GM18868 (cell line): ENCODE data around the gene MAGED1.

Source experiments
- ATAC-seq: cut with Tn5 transposase; IDR thresholded peaks from one replicate; pipeline ENCODE4 v1.9.1; 2021; ENCODE audit warnings: mild to moderate bottlenecking, moderate library complexity; ENCODE audit not compliant: unreplicated experiment

Gene MAGED1, protein sequence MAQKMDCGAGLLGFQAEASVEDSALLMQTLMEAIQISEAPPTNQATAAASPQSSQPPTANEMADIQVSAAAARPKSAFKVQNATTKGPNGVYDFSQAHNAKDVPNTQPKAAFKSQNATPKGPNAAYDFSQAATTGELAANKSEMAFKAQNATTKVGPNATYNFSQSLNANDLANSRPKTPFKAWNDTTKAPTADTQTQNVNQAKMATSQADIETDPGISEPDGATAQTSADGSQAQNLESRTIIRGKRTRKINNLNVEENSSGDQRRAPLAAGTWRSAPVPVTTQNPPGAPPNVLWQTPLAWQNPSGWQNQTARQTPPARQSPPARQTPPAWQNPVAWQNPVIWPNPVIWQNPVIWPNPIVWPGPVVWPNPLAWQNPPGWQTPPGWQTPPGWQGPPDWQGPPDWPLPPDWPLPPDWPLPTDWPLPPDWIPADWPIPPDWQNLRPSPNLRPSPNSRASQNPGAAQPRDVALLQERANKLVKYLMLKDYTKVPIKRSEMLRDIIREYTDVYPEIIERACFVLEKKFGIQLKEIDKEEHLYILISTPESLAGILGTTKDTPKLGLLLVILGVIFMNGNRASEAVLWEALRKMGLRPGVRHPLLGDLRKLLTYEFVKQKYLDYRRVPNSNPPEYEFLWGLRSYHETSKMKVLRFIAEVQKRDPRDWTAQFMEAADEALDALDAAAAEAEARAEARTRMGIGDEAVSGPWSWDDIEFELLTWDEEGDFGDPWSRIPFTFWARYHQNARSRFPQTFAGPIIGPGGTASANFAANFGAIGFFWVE

DNA sequence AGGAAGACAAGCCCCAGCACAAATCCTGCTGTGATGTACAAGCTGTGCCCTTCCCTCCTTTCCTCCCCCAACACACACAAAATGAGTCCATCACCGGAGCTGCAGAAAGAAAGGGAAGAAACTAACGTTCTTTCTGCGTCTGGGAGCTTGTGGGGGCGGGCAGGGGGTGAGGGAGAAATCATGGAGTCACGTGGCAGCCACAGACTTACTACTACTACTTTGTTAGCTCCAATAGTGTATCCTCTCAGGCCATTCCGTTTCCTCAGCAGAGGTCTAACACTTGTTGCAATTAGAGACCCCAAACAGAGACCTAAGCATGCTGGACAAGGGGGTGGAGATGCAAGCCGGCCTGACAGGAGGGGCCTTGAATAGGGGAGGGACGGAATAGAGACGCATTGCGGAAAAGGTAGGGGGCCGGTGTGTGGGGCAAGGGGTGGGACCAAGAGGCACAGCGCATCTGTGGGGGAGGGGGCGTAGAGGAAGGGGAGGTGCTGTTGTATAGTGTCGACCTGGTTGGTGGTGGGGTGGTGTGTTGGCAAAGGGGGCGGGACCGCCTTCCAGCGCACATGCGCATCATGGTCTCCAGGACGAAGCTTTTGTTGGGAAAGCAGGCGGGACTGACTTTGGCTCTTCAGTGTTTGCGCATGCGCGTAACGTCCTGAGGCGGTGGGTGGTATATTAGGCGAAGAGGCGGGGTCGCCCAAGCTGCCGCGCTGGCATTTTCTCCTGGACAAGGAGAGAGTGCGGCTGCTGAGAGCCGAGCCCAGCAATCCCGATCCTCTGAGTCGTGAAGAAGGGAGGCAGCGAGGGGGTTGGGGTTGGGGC, at the start of gene MAGED1:
Gene MAGED1, plus strand, starts transcription at position 703 of the 825 bp plus-strand sequence. CDS start 682 bp downstream, outside the sequence.
- ATAC-seq, result peak; percentile 75

DNA sequence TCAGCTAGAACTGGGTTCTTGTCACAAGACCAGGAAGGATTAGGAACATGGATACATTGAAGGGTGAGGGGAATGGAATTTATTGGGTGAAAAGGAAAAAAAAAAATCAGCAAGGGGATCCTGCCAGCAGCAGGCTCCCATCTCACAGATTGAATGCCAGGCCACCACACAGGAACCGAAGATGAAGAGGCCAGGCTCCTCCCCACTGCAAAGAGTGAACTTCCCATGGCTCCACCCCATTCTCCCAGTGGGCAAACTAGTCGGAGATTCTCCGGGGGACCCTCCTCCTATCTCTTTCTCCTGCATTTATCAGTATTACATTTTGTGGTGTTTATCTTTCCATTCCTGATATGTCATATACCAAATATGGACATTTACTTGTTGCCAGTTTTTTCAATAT, 46.0 kb upstream of the MAGED1 start:
- ATAC-seq, result no peak

DNA sequence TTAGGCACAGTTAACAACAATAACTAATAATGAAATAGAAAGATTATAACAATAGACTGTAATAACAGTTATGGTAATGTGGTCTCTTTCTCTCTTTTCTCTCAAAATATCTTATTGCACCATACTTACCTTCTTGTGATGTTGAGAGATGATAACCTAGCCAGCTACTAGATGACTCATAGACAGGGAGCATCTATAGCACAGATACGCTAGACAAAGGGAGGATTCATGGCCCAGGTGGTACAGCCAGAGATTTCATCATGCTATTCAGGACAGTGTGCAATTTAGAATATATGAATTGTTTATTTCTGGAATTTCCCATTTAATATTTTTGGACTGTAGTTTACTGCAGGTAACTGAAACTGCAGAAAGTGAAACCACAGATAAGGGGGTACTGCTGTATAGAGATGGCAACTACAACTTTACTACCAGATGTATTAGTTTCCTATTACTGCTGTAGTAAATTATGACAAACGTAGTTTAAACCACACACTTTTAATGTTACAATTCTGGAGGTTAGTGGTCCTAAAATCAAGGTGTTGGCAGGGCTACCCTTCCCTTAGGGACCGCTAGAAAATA, 41.8 kb upstream of the MAGED1 start:
- peak; percentile 98 for ATAC-seq

DNA sequence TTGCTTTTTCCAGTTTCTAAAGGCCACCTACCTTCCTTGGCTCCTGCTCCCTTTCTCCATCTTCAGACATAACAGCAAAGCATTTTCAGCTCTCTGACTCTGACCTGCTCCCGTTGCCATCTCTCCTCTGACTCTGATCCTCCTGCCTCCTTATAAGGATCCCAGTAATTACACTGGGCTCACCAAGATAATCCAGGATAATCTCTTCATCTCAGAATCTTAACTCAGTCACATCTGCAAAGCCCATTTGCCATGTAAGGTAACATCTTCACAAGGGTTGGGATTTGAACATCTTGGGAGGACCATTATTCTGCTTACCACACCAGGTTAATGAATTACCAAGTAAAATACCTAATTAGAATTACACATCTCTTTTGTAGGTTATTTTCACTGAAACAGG, 41.3 kb upstream of the MAGED1 start:
- no peak for ATAC-seq

DNA sequence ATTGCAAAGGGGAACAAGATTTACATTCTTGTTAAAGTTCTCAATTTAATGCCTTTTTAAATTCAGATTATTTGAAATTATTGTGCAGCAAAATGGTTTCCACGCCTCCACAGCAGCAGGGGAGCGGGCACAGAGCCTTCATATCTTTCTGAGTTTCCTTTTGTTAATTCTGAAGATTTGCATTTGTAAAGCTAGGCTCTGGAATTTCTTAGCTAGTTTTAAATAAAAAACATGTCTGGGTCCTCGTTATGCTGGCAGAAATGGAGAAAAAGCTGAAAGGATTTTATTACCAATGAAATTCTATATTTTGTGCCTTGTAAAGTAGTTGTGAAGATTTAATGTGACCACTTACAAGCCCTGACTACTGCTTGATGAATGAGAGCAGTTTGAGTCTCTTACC, 40.8 kb upstream of the MAGED1 start:
- no peak for ATAC-seq

DNA sequence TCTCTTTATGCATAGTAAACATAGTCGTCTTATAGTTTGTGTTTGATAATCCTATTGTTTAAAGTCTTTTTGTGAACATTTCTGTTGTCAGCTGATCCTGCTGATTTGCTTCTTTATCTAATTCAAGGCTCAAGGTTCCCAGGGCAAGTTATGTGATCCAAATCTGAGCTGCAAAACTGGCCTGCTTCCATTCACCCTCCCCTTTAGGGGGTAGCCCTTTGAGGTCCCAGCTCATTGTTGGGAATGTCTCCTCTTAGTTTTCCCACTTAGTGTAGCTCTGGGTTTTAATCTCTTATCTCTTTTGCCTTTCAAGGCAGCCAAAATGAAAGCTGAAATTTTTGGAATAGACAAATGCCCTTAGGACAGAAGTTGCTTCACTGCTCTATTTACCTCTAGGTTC, 40.2 kb upstream of the MAGED1 start:
- no peak for ATAC-seq

DNA sequence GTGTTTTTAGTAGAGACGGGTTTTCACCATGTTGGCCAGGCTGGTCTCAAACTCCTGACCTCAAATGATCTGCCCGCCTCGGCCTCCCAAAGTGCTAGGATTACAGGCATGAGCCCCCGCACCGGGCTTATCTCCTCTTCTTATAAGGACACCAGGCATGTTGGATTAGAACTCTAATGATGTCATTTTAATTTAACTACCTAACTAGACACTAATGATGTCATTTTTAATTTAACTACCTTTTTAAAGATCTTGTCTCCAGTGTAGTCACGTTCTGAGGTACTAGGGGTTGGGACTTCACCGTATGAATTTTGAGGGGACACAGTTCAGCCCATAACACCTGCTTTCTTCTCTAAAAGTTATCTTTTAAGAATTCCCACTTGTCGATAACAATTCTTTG, 37.7 kb upstream of the MAGED1 start:
- ATAC-seq, result no peak

DNA sequence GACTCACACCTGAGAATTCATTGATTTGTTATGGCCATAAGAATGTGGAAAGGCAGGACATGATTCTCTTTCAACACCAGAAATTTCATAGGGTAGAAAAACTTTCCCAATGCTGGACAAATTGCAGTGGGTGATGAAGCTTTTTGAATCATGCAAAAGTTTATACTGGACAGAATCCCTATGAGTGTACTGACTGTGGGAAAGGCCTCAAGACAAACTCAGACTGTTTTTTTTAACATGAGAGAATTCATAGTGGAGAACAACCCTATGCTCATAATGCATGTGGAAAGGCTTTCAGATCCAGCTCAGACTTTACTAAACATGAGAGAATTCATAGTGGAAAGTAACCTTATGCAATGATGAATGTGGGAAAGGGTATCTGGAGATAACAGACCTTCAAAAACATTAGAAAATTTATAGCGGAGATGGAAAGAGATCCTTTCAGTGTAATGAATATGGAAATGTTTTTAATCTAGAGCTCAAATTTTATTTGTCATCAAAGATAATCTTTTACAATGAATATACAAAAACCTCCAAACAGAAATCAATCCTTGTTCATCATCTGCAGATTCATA, 36.2 kb upstream of the MAGED1 start:
- no peak for ATAC-seq

DNA sequence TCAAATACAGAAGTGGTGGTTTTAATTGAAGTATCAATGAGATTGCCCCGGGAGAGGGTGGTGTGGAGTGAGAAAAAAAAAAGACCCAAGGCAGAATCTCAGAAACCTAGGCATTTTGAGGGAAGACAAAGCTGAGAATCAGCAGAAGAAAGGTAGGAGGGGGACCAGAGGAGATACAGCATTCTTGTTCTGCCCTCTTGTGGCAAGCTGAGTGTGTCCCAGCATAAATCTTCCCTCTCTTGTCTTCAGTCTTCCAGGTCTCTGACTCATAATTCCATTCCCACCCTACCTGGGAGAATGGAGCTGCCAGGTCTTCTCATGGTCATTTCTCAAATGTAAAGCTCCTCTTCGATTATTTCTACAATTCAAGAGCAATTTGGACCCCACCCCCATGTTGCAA, 32.7 kb upstream of the MAGED1 start:
- ATAC-seq, result no peak

DNA sequence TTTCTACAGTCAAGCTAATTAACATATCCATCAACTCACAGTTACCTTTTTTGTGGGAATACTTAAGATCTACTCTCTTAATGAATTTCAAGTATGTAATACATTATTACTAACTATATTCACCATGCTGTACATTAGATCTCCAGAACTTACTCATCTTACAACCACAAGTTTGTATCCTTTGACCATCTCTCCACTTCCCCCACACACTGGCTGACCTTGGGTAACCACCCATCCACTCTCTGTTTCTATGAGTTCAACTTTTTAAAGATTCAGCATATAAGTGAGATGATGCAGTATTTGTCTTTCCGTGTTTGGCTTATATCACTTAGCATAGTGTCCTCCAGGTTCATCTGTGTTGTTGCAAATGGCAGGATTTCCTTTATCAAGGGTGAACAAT, 30.5 kb upstream of the MAGED1 start:
- peak; percentile 82 for ATAC-seq

DNA sequence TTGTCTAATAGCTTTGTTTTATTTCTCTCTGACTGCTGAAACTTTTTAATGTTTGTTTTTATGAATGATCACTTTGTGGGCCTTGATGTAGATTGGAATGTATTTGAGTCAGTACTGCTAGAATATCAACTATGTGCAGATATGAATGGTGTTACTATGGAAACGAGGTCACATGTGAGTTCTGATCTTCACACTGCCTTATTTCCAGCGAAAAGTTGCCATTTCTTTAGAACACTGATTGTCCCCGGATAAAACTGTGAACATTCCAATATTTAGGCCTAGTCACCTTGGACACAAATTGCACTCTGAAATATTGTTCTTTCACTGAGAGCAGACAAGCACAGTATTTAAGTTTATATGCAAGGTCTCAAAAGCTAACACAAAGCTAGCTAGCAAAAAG, 27.2 kb upstream of the MAGED1 start:
- no peak for ATAC-seq

DNA sequence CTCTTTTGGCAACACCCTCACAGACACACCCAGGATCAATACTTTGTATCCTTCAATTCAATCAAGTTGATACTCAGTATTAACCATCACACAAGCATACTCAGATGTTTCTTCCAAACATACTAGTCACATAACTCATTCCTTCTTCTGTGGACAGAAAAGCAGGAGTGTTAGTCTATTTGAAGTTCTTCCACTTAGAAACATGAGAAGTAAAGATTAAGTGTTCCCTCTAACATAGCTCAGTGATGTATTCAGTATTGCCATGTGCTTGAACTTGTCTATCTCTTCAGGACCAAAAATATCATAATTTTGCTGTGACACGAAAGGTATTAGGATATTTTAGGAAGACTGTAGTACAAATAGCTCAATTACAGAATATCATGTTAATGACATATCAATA, 25.8 kb upstream of the MAGED1 start:
- no peak for ATAC-seq

DNA sequence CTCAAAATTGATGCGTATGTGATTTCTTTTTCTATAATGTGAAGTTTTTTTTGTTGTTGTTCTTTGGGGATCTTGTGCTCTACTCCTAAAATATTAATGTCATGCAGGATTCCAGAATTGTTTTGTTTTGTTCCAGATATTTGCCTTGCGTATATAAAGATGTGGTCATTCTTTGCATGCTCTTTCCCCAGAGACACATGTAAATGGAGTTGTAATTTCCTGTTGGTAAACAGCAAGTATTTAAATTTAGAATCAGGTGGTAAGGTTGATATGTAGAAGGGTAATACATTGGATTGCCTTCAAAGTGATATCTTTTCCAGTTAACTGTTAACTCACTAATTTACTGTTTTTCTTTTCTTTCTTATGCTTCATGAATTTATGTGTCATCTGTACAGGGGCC, 23.1 kb upstream of the MAGED1 start:
- no peak for ATAC-seq

DNA sequence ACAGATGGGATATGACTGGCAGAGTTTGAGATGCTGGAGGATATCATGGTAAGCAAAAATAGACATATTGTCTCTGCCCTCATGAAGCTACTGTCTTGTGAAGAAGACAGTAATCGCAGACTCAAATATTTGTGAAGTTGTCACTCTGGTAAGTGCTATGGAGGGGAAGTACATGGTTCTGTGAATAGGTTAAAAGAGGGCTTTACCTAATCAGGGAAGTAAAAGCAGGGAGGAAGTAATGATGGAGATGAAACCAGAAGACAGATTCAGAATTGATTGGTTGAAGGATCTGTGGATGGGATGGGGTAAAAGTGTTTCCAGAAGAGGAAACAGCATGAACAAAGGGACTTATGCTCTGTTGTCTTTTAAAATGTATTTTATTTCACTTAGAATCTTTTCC, 19.3 kb upstream of the MAGED1 start:
- peak; percentile 63 for ATAC-seq

DNA sequence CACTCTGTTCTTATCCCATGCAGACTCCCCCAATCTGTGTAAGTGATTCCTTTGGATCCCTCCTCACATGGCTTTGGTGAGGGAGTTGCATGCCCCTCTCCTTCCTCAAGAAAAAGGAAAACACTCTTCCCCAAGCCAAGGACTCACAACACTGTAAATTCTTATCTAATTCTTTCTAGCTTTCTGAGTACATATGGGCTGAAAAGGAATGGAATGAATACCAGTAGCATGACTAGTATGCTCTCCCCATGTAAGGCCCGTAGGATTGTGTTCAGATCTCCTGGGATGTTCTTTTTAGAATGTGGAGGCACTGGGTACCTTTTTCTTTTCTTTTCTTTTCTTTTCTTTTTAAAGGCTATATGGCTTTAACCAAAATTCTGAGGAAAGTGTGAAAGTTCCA, 17.0 kb upstream of the MAGED1 start:
- ATAC-seq, result no peak

DNA sequence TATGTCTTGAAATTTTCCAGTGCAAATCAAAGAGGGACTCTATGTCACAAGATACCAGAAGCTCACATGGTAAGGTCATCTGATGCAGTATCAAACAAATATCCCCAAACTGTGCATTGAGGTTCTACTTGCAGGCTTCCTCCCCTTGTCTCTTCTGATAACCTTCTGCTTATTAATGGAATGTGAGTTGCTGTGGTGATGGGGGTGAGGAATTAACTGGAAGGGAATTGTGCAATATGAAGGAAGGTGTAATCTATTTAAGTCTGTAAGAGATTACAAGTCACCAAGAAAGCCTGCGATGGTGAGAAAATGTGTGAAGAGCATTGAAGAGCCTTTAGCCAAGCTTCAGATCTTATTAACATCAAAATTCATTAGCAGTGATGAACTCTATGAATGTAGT, 15.4 kb upstream of the MAGED1 start:
- no peak for ATAC-seq

DNA sequence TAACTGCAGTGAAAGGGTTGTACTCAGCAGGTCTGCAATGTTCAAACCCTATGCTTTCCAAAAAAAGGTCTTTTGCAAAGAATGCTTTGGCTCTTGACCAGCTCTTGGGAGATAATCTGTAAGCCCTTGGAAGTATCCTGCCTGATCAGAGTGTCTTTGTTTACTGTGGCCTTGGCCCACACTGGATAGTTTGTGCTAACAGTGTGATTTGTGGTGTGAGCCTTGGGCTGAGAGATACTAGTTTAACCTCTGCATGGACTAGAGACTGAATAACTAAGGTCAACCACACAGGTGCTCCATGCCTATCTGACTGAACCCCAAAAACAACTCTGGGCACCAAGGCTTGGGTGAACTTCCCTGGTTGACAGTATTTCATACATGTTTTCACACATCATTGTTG, 3.6 kb upstream of the MAGED1 start:
- no peak for ATAC-seq

DNA sequence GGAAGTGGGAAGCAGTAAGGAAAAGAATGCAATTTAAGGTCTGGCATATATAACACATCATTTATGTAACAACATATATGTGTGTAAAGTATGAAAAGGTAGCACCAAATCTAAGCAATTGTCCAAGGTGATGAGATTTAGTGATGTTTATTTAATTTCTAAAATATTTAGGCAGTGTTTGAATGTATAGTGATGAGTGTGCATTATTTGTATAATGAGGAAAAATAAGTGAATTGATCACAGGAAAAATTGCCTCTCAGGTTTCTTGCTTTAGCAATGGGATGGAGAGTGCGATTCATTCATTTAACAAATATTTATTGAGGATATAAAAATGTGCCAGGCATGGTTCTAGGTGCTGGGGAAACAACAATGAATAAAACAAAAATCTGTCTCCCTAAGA, 2.2 kb upstream of the MAGED1 start:
- no peak for ATAC-seq

DNA sequence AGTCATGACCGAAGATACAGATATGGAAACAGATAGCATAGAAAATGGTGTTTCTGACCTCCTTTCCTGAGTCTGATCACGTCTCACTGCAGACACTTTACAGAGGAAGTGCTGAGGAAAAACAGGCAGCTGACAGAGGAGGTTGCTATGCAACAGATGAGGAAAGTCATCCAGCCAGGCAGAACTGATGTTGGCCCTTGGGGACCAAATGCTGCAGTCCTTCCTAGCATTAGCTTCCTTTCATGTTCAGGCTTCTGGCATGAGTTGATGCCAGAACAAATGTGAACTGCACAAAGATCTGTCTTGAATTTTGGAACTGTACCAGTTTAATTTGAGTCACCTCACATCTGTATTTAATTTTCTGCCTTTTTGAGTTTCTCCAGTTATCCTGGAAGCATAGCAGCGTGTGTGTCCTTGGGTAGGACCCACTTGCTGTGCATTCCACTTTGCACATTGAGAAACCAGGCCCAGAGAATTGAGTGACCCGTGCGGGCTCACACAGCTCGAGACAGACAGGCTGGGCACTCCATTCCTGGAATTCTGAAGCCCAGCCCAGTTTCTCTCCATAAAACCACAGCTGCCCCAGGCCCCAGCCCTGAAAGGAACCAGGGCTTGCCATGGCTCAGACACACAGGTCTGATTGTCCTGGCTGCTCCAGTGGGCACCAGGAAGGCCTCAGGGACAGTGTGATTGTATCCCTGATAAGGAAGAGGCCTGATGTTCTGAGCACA, 1.4 kb upstream of the MAGED1 start:
- peak; percentile 25 for ATAC-seq
